HG03108 (cell line): Measurements from ENCODE around the gene EFNA1.

Source experiments
- ATAC-seq: cut with Tn5 transposase; IDR thresholded peaks from one replicate; pipeline ENCODE4 v1.9.1; 2021; ENCODE audit warnings: moderate library complexity; ENCODE audit not compliant: unreplicated experiment

EFNA1 gene, protein sequence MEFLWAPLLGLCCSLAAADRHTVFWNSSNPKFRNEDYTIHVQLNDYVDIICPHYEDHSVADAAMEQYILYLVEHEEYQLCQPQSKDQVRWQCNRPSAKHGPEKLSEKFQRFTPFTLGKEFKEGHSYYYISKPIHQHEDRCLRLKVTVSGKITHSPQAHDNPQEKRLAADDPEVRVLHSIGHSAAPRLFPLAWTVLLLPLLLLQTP

GRCh38 chr1:155127105-155127966 lies at the start of gene EFNA1:
Gene EFNA1, plus strand, starts transcription at chr1:155127876. Its CDS starts 102 bp downstream, at chr1:155127978.
- ATAC-seq: no peak

GRCh38 chr1:155078469-155079209 lies 49.0 kb upstream of the EFNA1 start, which contains the start of gene EFNA3:
Gene EFNA3, plus strand, starts transcription at chr1:155078837. Its CDS starts 105 bp downstream, at chr1:155078942.
- no peak for ATAC-seq

GRCh38 chr1:155079210-155079486 lies 48.5 kb upstream of the EFNA1 start:
- no peak for ATAC-seq

DNA sequence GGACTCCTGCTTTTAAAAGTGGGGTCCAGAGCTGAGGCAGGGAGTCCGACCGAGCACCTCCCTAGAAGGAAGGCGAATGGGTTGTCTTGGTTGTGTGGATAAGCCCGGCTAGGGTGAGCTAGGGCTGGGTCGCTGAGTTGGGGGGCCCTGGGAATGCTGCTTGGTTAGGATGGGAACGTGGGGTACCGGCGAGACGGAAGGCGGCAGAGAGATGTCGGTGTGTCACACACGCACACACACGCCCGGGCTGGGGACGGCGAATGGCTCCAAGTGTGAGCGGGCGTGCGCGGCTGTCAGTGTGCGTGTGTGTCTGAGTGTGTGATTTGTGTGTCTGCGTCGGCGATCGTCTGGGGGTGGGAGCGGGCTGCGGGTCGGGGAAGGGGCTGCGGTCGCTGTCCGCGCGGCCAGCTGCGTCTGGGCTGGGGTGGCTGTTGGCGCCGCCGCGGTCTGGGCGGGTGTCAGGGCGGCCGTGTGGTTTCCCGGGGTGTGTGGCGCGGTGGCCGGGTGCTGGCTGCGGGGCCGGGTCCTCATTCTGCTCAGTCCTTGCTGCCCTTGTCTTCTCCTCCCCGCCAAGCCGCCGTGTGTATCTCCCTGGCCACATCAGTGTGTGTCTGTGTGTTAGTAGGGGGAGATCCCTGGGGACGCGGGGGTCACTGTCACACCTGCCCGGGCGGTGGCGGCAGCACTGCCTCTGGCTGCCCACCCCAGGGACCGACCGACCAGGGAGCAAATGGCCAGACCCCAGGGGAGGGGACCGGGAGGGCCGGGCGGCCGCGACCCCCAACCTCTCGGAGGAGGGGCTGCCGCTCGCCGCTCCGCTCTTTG lies 48.0 kb upstream of the EFNA1 start:
- no peak for ATAC-seq

GRCh38 chr1:155080312-155081228 lies 47.1 kb upstream of the EFNA1 start:
- ATAC-seq: no peak

- no peak for ATAC-seq
These were observed 46.0 kb upstream of the EFNA1 start for GRCh38 chr1:155081472-155082300.

DNA sequence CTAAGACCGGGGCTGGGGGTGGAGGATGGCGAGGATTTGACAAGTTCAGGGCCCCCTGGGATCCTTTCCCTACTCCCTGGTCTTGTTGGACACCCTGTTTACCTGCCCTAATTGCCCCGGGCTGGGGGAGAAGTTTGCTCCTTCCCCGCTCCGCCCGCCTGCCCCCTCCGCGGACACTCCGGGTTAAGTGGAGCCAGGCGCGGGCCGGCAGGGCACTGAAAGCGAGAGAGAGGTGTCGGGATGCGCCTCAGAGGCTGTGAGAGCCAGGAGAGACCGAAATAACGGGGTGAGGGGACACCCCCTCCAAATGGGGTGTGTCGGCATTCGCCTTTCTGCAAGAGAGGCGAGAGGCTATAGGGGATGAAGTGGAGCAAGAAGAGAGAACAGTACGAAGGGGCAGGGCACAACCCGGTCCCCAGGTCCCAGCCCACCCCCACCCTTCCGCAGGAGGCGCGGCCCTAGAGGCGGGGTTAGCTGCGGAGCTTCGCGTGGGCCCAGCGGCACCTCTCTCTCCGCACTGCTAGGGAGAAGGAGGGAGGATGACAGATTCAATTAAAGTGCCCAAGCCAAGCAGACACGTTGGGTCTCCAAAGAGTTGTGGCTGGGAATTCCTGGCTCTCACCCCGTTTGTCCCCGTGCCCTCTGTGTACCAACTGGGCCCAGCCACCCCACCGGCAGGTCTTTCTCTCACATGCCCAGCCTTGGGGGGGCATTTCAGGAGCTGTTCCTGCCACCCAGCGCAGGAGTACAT lies 45.2 kb upstream of the EFNA1 start:
- ATAC-seq: no peak

GRCh38 chr1:155083052-155083541 lies 44.6 kb upstream of the EFNA1 start:
- no peak for ATAC-seq

- no peak for ATAC-seq
These were observed 43.6 kb upstream of the EFNA1 start for GRCh38 chr1:155083865-155084721.

DNA sequence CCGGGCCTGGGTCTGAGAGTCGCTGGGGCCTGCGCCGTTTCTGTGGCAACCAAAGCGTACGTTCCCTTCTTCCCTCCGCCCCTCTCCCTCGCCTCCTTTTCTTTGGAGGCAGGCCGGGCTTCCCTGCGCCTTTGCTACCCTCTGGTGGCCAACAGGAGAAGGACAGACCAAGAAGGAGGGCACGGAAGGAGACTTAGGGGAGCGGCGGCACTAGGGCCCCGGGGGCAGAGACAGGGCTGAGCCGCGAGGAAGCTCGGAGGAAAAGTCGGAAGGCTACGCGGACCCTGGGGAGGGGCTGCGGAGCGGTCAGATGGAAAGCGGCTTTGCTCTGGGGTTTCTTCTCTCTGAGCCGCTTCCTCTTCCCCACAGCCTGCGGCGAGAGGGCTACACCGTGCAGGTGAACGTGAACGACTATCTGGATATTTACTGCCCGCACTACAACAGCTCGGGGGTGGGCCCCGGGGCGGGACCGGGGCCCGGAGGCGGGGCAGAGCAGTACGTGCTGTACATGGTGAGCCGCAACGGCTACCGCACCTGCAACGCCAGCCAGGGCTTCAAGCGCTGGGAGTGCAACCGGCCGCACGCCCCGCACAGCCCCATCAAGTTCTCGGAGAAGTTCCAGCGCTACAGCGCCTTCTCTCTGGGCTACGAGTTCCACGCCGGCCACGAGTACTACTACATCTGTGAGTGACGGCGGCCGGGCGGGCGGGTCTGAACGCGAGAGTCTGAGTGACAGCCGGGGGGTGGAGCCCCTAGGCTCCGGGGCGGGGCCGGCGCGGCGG lies 42.8 kb upstream of the EFNA1 start:
- peak; percentile 58 for ATAC-seq

- no peak for ATAC-seq
These were observed 42.1 kb upstream of the EFNA1 start for GRCh38 chr1:155085504-155086127.

GRCh38 chr1:155086128-155086741 lies 41.4 kb upstream of the EFNA1 start:
- ATAC-seq: no peak

DNA sequence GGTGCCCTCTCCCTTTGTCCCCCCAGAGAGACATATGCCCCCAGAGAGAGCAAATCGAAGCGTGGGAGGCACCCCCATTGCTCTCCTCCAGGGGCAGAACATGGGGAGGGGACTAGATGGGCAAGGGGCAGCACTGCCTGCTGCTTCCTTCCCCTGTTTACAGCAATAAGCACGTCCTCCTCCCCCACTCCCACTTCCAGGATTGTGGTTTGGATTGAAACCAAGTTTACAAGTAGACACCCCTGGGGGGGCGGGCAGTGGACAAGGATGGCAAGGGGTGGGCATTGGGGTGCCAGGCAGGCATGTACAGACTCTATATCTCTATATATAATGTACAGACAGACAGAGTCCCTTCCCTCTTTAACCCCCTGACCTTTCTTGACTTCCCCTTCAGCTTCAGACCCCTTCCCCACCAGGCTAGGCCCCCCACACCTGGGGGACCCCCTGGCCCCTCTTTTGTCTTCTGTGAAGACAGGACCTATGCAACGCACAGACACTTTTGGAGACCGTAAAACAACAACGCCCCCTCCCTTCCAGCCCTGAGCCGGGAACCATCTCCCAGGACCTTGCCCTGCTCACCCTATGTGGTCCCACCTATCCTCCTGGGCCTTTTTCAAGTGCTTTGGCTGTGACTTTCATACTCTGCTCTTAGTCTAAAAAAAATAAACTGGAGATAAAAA lies 40.7 kb upstream of the EFNA1 start:
- no peak for ATAC-seq

DNA sequence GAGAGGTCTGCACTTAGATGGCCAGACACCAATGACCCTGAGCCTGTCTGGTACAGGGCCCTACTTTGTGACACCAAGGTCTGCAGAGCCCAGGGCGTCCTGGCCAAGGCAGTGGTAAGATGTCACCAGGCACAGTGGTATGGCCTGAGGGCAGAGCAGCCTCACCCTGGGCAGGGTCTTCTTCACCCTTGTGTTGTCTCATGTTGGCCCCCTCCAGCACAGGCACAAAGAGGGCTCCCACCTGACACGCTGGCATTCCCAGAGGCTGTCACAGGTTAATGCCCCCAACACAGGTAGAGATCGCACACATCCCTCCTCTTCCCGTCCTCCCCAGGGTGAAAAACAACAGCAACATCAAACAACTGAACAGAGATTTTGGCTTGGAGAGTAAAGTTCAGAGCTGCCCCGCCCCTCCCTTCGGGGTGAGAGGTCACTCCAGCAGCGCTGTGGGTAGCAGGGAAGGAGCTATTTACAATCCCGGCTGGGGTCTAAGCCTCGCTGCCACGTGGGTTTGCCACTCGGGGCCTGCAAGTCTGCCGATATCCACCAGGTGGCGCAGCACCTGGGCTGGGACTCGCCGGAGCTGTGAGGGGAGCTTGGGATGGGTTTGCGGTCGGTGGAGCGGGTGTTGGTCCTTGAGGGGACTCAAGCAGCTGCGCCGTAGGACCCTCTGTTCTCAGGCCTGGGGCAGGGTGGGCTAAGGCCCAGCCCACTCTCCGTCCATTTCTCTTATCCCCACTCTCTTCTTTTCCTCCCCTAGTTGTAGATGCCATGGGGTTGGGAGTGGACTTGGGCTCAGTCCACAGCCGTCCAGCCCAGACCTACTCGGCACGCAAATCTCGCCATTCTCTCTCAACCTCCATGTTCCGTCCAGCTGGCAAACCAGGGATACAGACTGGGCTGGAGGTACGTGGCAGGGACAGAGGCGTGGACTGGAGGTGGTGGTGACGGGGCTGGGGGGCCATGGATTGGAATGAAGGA lies 36.3 kb upstream of the EFNA1 start:
- ATAC-seq: no peak
